GM21619 (cell line): ENCODE measurements around the gene NDUFA8.
A peak's percentile ranks its signal among the peaks of the same experiment; 100 is the strongest.

Experiments used
- ATAC-seq: cut with Tn5 transposase; IDR thresholded peaks from one replicate; pipeline ENCODE4 v1.9.1; 2021; ENCODE audit not compliant: unreplicated experiment

The NDUFA8 gene

GRCh38 chr9:122159026-122159924, at the start of gene NDUFA8, which contains the start of gene MORN5:
NDUFA8 (minus strand) TSS chr9:122159779; CDS start chr9:122159677, 102 bp downstream.
MORN5 (plus strand) TSS chr9:122159908; CDS start chr9:122159973, 65 bp downstream.
- peak; percentile 85 for ATAC-seq

- no peak for ATAC-seq
These were observed 47.5 kb upstream of the NDUFA8 start for GRCh38 chr9:122207096-122207495.

GRCh38 chr9:122206118-122207046, 46.8 kb upstream of the NDUFA8 start:
- ATAC-seq: no peak

GRCh38 chr9:122205176-122205575, 45.6 kb upstream of the NDUFA8 start:
- ATAC-seq: no peak

GRCh38 chr9:122204491-122204890, 44.9 kb upstream of the NDUFA8 start:
- ATAC-seq: no peak

GRCh38 chr9:122204055-122204454, 44.5 kb upstream of the NDUFA8 start:
- no peak for ATAC-seq

GRCh38 chr9:122202111-122202510, 42.5 kb upstream of the NDUFA8 start:
- no peak for ATAC-seq

GRCh38 chr9:122201641-122202040, 42.1 kb upstream of the NDUFA8 start:
- ATAC-seq: no peak

GRCh38 chr9:122200960-122201595, 41.5 kb upstream of the NDUFA8 start:
- no peak for ATAC-seq

GRCh38 chr9:122197882-122198281, 38.3 kb upstream of the NDUFA8 start:
- no peak for ATAC-seq

GRCh38 chr9:122197426-122197825, 37.8 kb upstream of the NDUFA8 start:
- no peak for ATAC-seq

- ATAC-seq: no peak
These were observed 36.3 kb upstream of the NDUFA8 start for GRCh38 chr9:122195875-122196274.

- ATAC-seq: no peak
These were observed 34.1 kb upstream of the NDUFA8 start for GRCh38 chr9:122193651-122194050.

- ATAC-seq: no peak
These were observed 33.4 kb upstream of the NDUFA8 start for GRCh38 chr9:122192914-122193525.

GRCh38 chr9:122192261-122192875, 32.8 kb upstream of the NDUFA8 start:
- no peak for ATAC-seq

- no peak for ATAC-seq
These were observed 32.0 kb upstream of the NDUFA8 start for GRCh38 chr9:122191584-122191983.

GRCh38 chr9:122190597-122191381, 31.2 kb upstream of the NDUFA8 start:
- ATAC-seq: no peak

- no peak for ATAC-seq
These were observed 28.8 kb upstream of the NDUFA8 start for GRCh38 chr9:122188369-122188768.

- no peak for ATAC-seq
These were observed 27.3 kb upstream of the NDUFA8 start for GRCh38 chr9:122186777-122187470.
